Liver (tissue), 9 donors: ENCODE measurements around the gene KRTAP4-16. TPM values are rescaled to one million over a fixed set of nuclear protein-coding genes. Genes with fewer than 3 reads are reported as not detected.
"Not testable (repeated sequence)": the region's sequence is repeated elsewhere in the genome, so short reads cannot be mapped to it uniquely, and the experiment has no call there.

Experiments used
- DNase-seq: peaks from one replicate; pipeline ENCODE4 v3.0.0-alpha.2; 2017; ENCODE audit warnings: low spot score
- H3K27ac ChIP-seq, 2 donors: one replicate each; pipeline ENCODE4 v1.7.0; 2013; ENCODE audit warnings: inconsistent platforms in 2 of 2, low read length in 2 of 2, control low read depth in 1 of 2, low read depth in 1 of 2, mild to moderate bottlenecking in 1 of 2
- H3K27me3 ChIP-seq, 4 donors: one replicate each; pipeline versions ENCODE4 v1.6.1 to v1.7.0; 2013; ENCODE audit warnings: low read length in 3 of 4, inconsistent platforms in 1 of 4, mild to moderate bottlenecking in 1 of 4, moderate library complexity in 1 of 4; ENCODE audit not compliant: control insufficient read depth in 4 of 4, insufficient read depth in 4 of 4
- H3K36me3 ChIP-seq, 4 donors: one replicate each; pipeline versions ENCODE4 v1.6.1 to v1.7.0; 2013; ENCODE audit warnings: low read length in 3 of 4, mild to moderate bottlenecking in 3 of 4, low read depth in 1 of 4, moderate library complexity in 1 of 4; ENCODE audit not compliant: control insufficient read depth in 4 of 4, insufficient read depth in 3 of 4
- H3K4me1 ChIP-seq, 4 donors: one replicate each; pipeline versions ENCODE4 v1.6.1 to v1.7.0; 2013; ENCODE audit warnings: low read length in 3 of 4, mild to moderate bottlenecking in 3 of 4, moderate library complexity in 1 of 4; ENCODE audit not compliant: control insufficient read depth in 4 of 4, insufficient read depth in 4 of 4
- H3K4me3 ChIP-seq, 3 donors: one replicate each; pipeline versions ENCODE4 v1.6.1 to v1.7.0; 2013; ENCODE audit warnings: low read length in 3 of 3, control low read depth in 1 of 3, low read depth in 1 of 3, mild to moderate bottlenecking in 1 of 3
- H3K9ac ChIP-seq, 2 donors: one replicate each; pipeline ENCODE4 v1.7.0; 2013; ENCODE audit warnings: low read length in 2 of 2, mild to moderate bottlenecking in 2 of 2, moderate library complexity in 2 of 2, control low read depth in 1 of 2, low read depth in 1 of 2
- H3K9me3 ChIP-seq, 4 donors: one replicate each; pipeline versions ENCODE4 v1.6.1 to v1.7.0; 2013; ENCODE audit warnings: low read length in 3 of 4; ENCODE audit not compliant: control insufficient read depth in 4 of 4
- EGR1 ChIP-seq, 2 donors: IDR thresholded peaks; 2 replicates each; pipeline ENCODE4 v1.6.1; 2016 to 2018; ENCODE audit warnings: antibody characterized with exemption in 2 of 2, low read depth in 2 of 2
- FOXA1 ChIP-seq: IDR thresholded peaks from 2 replicates; pipeline ENCODE4 v1.6.1; 2016; ENCODE audit warnings: antibody characterized with exemption
- FOXA2 ChIP-seq: IDR thresholded peaks from 2 replicates; pipeline ENCODE4 v1.6.1; 2016; ENCODE audit warnings: antibody characterized with exemption
- HNF4A ChIP-seq, 2 donors: conservative IDR thresholded peaks; 2 replicates each; pipeline ENCODE4 v1.6.1; 2016; ENCODE audit warnings: antibody characterized with exemption in 2 of 2, mild to moderate bottlenecking in 2 of 2
- HNF4G ChIP-seq: IDR thresholded peaks from 2 replicates; pipeline ENCODE4 v1.6.1; 2016; ENCODE audit warnings: antibody characterized with exemption
- JUND ChIP-seq, 2 donors: IDR thresholded peaks; 2 replicates each; pipeline ENCODE4 v1.6.1; 2016; ENCODE audit warnings: antibody characterized with exemption in 2 of 2
- NR2F2 ChIP-seq: IDR thresholded peaks from 2 replicates; pipeline ENCODE4 v1.6.1; 2016; ENCODE audit warnings: antibody characterized with exemption
- RAD21 ChIP-seq, 2 donors: IDR thresholded peaks; 2 replicates each; pipeline ENCODE4 v1.6.1; 2016; ENCODE audit warnings: antibody characterized with exemption in 2 of 2, mild to moderate bottlenecking in 2 of 2
- RXRA ChIP-seq, 2 donors: IDR thresholded peaks; 2 replicates each; pipeline ENCODE4 v1.6.1; 2017 to 2018; ENCODE audit warnings: antibody characterized with exemption in 2 of 2, mild to moderate bottlenecking in 1 of 2
- SP1 ChIP-seq: IDR thresholded peaks from 2 replicates; pipeline ENCODE4 v1.6.1; 2018; ENCODE audit warnings: antibody characterized with exemption, mild to moderate bottlenecking
- TAF1 ChIP-seq: conservative IDR thresholded peaks from 2 replicates; pipeline ENCODE4 v1.6.1; 2016; ENCODE audit warnings: antibody characterized with exemption, mild to moderate bottlenecking
- YY1 ChIP-seq: IDR thresholded peaks from 2 replicates; pipeline ENCODE4 v1.6.1; 2016; ENCODE audit warnings: antibody characterized with exemption, mild to moderate bottlenecking
- WGBS: extraction: QIAGEN DNeasy Blood & Tissue Kit; methylation state at CpG from one replicate; pipeline ENCODE4 v1.1.7; 2013; 5-methylcytosine and 5-hydroxymethylcytosine counted together
- polyA plus RNA-seq, 2 donors: library from polyadenylated mRNA; stranded (reverse) in 1 of 2; unstranded in 1 of 2; fragments of 200-250 nt in 1 of 2; fragments of >200 nt in 1 of 2; fragmentation: Nextera tagmentation in 1 of 2; extraction: Ambion mirVana in 1 of 2; gene quantifications; one replicate each; pipeline versions ENCODE4 v1.2.1 to v1.2.3, GENCODE V29; 2013 to 2015
- total RNA-seq, 2 donors: library from RNA; depleted of rRNA; stranded (reverse); fragments of >200 nt; gene quantifications; one replicate each; pipeline ENCODE4 v1.2.3, GENCODE V29; 2014
- TF ChIP-seq, protein P1 (sequence below): IDR thresholded peaks from 2 replicates; pipeline ENCODE4 v1.6.1; 2016; ENCODE audit warnings: antibody characterized with exemption
- TF ChIP-seq, protein P2 (sequence below): IDR thresholded peaks from 2 replicates; pipeline ENCODE4 v1.6.1; 2016; ENCODE audit warnings: antibody characterized with exemption
- TF ChIP-seq, protein P3 (sequence below): fragments of 150-350 bp; IDR thresholded peaks from 2 replicates; pipeline ENCODE4 v1.5.1; 2017; ENCODE audit warnings: improper control_type of control experiment, low read depth, low read length; ENCODE audit not compliant: missing input control
- TF ChIP-seq, protein P4 (sequence below): IDR thresholded peaks from 2 replicates; pipeline ENCODE4 v1.6.1; 2016; ENCODE audit warnings: antibody characterized with exemption, mild to moderate bottlenecking
- donor health status: healthy.
- donor health status: healthy.
- donor health status: healthy.
- donor health status: healthy.
- donor health status: healthy.

KRTAP4-16 gene
- total and polyA plus RNA-seq, 4 donors, result not detected

DNA sequence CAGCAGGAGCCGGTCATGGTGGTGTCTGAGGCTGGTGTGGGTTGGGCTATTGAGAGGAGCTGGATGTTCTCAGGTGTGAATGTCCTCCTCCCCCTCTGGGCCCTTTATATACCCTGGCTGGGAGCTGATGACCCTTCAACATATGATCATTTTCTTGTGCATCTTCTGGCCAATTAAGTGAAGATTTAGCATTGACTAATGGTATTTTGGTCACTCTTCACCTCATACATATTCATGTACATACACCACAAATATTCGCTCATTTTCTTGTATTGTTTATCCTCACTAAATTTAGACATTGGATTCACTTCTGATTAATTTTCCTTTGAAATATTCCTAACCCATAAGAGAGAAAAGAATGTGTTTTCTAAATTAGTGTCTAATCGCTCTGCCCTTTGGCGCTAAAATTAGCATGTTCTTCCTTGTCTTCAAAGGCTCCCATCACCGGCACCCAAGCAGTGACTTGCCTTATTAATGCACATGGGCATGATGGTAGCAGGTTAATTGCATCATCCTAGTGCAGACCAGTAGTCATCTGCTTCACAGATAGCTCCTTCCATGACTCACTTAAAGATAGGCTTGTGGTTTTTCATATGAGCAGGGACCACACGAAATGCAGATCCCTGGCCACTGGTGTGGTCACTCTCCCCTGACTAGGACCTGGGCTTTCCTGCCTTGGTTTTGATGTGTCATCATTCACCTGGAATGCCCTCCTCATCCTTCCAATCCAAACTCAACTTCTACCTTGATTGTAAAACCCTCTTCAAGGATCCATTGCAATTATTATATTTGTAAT lies 36.0 kb downstream of the KRTAP4-16 start, which contains the start of gene KRTAP2-4:
Gene KRTAP2-4 (minus strand): TSS at position 51 of the 796 bp plus-strand sequence. CDS start 34 bp downstream, at position 17.
- no peak for DNase-seq
- TF ChIP-seq, protein P1, sequence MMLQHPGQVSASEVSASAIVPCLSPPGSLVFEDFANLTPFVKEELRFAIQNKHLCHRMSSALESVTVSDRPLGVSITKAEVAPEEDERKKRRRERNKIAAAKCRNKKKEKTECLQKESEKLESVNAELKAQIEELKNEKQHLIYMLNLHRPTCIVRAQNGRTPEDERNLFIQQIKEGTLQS, result no peak
- TF ChIP-seq YY1 (no peak), RXRA (IDR thresholded peaks at IDR 0.05) (no peak), HNF4G (no peak), RAD21 (IDR thresholded peaks at IDR 0.05) (no peak), JUND (IDR thresholded peaks at IDR 0.05) (no peak), FOXA2 (no peak), EGR1 (IDR thresholded peaks at IDR 0.05; ENCODE audit: low read depth in 2 of 2) (no peak), TAF1 (no peak), HNF4A (conservative IDR thresholded peaks at IDR 0.05) (no peak), SP1 (no peak), FOXA1 (no peak), NR2F2 (no peak)
- TF ChIP-seq, protein P2, sequence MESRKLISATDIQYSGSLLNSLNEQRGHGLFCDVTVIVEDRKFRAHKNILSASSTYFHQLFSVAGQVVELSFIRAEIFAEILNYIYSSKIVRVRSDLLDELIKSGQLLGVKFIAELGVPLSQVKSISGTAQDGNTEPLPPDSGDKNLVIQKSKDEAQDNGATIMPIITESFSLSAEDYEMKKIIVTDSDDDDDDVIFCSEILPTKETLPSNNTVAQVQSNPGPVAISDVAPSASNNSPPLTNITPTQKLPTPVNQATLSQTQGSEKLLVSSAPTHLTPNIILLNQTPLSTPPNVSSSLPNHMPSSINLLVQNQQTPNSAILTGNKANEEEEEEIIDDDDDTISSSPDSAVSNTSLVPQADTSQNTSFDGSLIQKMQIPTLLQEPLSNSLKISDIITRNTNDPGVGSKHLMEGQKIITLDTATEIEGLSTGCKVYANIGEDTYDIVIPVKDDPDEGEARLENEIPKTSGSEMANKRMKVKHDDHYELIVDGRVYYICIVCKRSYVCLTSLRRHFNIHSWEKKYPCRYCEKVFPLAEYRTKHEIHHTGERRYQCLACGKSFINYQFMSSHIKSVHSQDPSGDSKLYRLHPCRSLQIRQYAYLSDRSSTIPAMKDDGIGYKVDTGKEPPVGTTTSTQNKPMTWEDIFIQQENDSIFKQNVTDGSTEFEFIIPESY, result no peak
- TF ChIP-seq, protein P3, sequence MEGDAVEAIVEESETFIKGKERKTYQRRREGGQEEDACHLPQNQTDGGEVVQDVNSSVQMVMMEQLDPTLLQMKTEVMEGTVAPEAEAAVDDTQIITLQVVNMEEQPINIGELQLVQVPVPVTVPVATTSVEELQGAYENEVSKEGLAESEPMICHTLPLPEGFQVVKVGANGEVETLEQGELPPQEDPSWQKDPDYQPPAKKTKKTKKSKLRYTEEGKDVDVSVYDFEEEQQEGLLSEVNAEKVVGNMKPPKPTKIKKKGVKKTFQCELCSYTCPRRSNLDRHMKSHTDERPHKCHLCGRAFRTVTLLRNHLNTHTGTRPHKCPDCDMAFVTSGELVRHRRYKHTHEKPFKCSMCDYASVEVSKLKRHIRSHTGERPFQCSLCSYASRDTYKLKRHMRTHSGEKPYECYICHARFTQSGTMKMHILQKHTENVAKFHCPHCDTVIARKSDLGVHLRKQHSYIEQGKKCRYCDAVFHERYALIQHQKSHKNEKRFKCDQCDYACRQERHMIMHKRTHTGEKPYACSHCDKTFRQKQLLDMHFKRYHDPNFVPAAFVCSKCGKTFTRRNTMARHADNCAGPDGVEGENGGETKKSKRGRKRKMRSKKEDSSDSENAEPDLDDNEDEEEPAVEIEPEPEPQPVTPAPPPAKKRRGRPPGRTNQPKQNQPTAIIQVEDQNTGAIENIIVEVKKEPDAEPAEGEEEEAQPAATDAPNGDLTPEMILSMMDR, result no peak
- TF ChIP-seq, protein P4, sequence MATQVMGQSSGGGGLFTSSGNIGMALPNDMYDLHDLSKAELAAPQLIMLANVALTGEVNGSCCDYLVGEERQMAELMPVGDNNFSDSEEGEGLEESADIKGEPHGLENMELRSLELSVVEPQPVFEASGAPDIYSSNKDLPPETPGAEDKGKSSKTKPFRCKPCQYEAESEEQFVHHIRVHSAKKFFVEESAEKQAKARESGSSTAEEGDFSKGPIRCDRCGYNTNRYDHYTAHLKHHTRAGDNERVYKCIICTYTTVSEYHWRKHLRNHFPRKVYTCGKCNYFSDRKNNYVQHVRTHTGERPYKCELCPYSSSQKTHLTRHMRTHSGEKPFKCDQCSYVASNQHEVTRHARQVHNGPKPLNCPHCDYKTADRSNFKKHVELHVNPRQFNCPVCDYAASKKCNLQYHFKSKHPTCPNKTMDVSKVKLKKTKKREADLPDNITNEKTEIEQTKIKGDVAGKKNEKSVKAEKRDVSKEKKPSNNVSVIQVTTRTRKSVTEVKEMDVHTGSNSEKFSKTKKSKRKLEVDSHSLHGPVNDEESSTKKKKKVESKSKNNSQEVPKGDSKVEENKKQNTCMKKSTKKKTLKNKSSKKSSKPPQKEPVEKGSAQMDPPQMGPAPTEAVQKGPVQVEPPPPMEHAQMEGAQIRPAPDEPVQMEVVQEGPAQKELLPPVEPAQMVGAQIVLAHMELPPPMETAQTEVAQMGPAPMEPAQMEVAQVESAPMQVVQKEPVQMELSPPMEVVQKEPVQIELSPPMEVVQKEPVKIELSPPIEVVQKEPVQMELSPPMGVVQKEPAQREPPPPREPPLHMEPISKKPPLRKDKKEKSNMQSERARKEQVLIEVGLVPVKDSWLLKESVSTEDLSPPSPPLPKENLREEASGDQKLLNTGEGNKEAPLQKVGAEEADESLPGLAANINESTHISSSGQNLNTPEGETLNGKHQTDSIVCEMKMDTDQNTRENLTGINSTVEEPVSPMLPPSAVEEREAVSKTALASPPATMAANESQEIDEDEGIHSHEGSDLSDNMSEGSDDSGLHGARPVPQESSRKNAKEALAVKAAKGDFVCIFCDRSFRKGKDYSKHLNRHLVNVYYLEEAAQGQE, result no peak
- peaks cover 0 to 3% (median 0%) of the 10 kb centered on the region in 4 donors for H3K27me3 ChIP-seq
- no peaks in the 10 kb centered on the region for H3K9me3 ChIP-seq
- H3K4me3 ChIP-seq, result no peak within 1 kb of the TSS
- H3K36me3 ChIP-seq, result no peaks in the 10 kb centered on the region
- no peaks in the 10 kb centered on the region for H3K4me1 ChIP-seq
- H3K9ac ChIP-seq, result no peak within 1 kb of the TSS
- 88% methylated on average over 6 of the region's 6 CpGs for WGBS
- H3K27ac ChIP-seq, result no peak within 1 kb of the TSS

DNA sequence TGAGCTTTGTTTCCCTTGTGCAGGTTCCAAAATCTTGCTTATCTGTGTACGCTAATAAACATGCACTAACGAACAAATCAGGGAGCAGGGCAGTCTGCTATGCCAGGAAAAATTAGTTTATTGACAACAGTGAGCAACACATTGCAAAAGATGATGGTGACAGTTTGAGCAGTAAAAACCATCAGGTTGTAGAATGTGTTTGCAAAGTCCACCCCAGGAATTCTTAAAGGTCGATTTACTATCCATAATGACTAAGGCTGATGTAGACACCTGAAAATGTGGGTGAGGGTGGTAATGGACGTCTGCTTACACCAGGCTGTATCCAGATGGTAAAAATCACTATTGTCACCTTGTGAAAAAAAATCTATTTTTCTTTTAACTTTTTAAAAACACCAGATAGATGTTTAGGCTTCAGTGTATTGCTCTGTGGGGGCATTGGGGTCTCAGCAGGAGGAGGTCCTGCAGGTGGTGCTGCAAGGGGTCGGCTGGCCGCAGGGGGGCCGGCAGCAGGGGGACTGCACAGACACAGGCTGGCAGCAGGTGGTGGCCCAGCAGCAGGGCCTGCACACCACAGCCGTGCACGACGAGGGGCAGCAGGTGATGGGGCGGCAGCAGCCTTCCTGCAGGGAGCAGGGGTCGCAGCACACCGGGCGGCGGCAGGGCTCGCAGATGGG lies 36.9 kb downstream of the KRTAP4-16 start:
- H3K36me3 ChIP-seq, H3K4me3 ChIP-seq, H3K27ac ChIP-seq, H3K4me1 ChIP-seq, DNase-seq, H3K27me3 ChIP-seq, H3K9me3 ChIP-seq, H3K9ac ChIP-seq: not testable (repeated sequence)
- WGBS, result 63% methylated on average over 7 of the region's 16 CpGs
